Stimulated activated CD8-positive, alpha-beta memory T cell treated with anti-CD3 and anti-CD28 coated beads, Interleukin-7, amount 100 ng/mL, for 1 hour (primary cell): ENCODE data around the gene SHLD1.
"Not testable (repeated sequence)": the region's sequence is repeated elsewhere in the genome, so short reads cannot be mapped to it uniquely, and the experiment has no call there.

ENCODE experiments used
- DNase-seq, 2 donors: peaks; one replicate each; pipeline ENCODE4 v3.0.0-alpha.2; 2020; ENCODE audit warnings: low read depth in 2 of 2

Gene SHLD1

GRCh38 chr20:5749952-5750779 is at the start of gene SHLD1:
Gene SHLD1 (plus strand): TSS chr20:5750401. CDS start chr20:5772866, 22,465 bp downstream.
- DNase-seq = peak; percentile 60 to 62

GRCh38 chr20:5702339-5702738 is 47.9 kb upstream of the SHLD1 start:
- DNase-seq = not testable (repeated sequence)

- DNase-seq = no peak
These were observed 46.5 kb upstream of the SHLD1 start for GRCh38 chr20:5703681-5704101.

- no peak for DNase-seq
These were observed 44.4 kb upstream of the SHLD1 start for GRCh38 chr20:5705827-5706226.

- DNase-seq = no peak
These were observed 43.4 kb upstream of the SHLD1 start for GRCh38 chr20:5706797-5707196.

- no peak for DNase-seq
These were observed 39.6 kb upstream of the SHLD1 start for GRCh38 chr20:5710551-5710950.

GRCh38 chr20:5714261-5715041 is 35.8 kb upstream of the SHLD1 start:
- DNase-seq = peak; percentile 31 to 32

- DNase-seq = no peak
These were observed 34.9 kb upstream of the SHLD1 start for GRCh38 chr20:5715071-5715841.

- DNase-seq = no peak
These were observed 33.2 kb upstream of the SHLD1 start for GRCh38 chr20:5716953-5717352.

- no peak for DNase-seq
These were observed 31.2 kb upstream of the SHLD1 start for GRCh38 chr20:5718896-5719595.

- DNase-seq = no peak
These were observed 30.3 kb upstream of the SHLD1 start for GRCh38 chr20:5719861-5720403.

- DNase-seq = no peak
These were observed 29.5 kb upstream of the SHLD1 start for GRCh38 chr20:5720696-5721095.

- not testable (repeated sequence) for DNase-seq
These were observed 28.8 kb upstream of the SHLD1 start for GRCh38 chr20:5721356-5721755.

- no peak for DNase-seq
These were observed 27.3 kb upstream of the SHLD1 start for GRCh38 chr20:5722927-5723326.

- DNase-seq = not testable (repeated sequence)
These were observed 25.1 kb upstream of the SHLD1 start for GRCh38 chr20:5725183-5725463.

- DNase-seq = no peak
These were observed 23.1 kb upstream of the SHLD1 start for GRCh38 chr20:5727018-5727515.

GRCh38 chr20:5729348-5729747 is 20.9 kb upstream of the SHLD1 start:
- no peak for DNase-seq

GRCh38 chr20:5730131-5730530 is 20.1 kb upstream of the SHLD1 start:
- no peak for DNase-seq

- DNase-seq = no peak
These were observed 18.3 kb upstream of the SHLD1 start for GRCh38 chr20:5731753-5732366.

- no peak for DNase-seq
These were observed 15.6 kb upstream of the SHLD1 start for GRCh38 chr20:5734602-5735001.
